Measurements from ENCODE around the gene NALF2.

Gene NALF2

DNA sequence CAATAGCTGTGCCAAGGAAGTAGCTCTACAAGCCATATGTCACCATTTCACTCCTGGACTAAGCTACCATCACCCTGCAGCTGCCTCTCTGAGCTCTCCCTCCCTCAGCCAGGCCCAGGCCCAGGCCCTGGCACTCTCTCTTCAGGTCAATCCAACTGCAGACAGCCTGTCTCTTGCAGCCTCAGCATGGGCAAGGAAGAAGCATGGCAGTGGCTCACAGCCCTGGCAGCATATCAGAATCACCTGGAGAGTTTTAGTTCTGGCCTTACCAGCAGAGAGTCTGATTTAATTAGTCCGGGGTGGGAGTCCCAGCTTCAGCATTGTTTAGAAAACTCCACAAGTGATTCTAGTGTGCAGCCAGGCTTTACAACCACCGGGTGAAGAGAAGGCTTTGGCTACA lies 31.5 kb downstream of the NALF2 start:
- H3K9me3 ChIP-seq, result no peaks in the 10 kb centered on the region
- H3K4me1 ChIP-seq, result no peaks in the 10 kb centered on the region
- H3K36me3 ChIP-seq, result no peaks in the 10 kb centered on the region
- no peak for DNase-seq
- no peaks in the 10 kb centered on the region for H3K27me3 ChIP-seq
- TF ChIP-seq, protein P1, sequence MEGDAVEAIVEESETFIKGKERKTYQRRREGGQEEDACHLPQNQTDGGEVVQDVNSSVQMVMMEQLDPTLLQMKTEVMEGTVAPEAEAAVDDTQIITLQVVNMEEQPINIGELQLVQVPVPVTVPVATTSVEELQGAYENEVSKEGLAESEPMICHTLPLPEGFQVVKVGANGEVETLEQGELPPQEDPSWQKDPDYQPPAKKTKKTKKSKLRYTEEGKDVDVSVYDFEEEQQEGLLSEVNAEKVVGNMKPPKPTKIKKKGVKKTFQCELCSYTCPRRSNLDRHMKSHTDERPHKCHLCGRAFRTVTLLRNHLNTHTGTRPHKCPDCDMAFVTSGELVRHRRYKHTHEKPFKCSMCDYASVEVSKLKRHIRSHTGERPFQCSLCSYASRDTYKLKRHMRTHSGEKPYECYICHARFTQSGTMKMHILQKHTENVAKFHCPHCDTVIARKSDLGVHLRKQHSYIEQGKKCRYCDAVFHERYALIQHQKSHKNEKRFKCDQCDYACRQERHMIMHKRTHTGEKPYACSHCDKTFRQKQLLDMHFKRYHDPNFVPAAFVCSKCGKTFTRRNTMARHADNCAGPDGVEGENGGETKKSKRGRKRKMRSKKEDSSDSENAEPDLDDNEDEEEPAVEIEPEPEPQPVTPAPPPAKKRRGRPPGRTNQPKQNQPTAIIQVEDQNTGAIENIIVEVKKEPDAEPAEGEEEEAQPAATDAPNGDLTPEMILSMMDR (IDR thresholded peaks at IDR 0.05; ENCODE audit: low read depth, low read length), result no peak
- no peak overlapping the region for H3K4me3 ChIP-seq (ENCODE audit: low read depth, low read length)

DNA sequence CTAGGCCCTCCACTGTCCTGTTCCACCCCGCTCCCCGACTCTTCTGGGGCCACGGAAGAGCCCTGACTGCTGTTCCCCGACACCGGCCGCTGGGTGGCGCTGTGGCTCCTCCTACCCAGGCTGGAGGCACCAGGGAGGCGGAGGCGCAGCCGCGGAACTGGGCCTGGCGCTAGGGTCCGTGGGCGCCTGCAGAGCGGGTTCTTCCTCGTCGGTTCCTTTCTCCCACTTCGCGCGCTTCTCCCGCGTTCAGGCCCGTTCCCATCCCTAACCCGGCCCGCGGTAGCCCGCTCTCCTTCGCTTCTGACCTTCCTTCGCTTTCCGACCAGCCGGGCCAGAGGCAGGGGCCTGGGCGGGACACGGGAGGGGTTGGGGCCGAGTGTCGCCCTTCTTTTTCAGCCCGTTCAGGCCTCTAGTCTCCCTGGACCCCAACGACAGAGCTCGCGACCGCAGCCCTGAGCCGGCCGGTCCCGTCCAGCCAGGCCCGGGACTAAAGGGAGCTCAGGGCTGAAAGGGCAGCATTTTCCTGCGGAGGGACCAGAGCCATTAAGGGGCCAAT lies 34.3 kb downstream of the NALF2 start:
- Histone ChIP-seq H3K27me3 (no peaks in the 10 kb centered on the region), H3K9me3 (no peaks in the 10 kb centered on the region), H3K4me1 (no peaks in the 10 kb centered on the region; the same call in 1 of the 2 replicates), H3K36me3 (no peaks in the 10 kb centered on the region), H3K4me3 (ENCODE audit: low read depth, low read length) (no peak overlapping the region)
- DNase-seq, result no peak
- TF ChIP-seq, protein P1 (IDR thresholded peaks at IDR 0.05; ENCODE audit: low read depth, low read length), result 0 out of 2 replicates have a peak, but pooled peaks have one; percentile 10

- TF ChIP-seq, protein P1 (IDR thresholded peaks at IDR 0.05; ENCODE audit: low read depth, low read length), result no peak
- Histone ChIP-seq H3K27me3 (no peaks in the 10 kb centered on the region), H3K36me3 (no peaks in the 10 kb centered on the region), H3K4me1 (no peaks in the 10 kb centered on the region; the same call in 1 of the 2 replicates), H3K4me3 (ENCODE audit: low read depth, low read length) (no peak overlapping the region), H3K9me3 (no peaks in the 10 kb centered on the region)
- no peak for DNase-seq
Observed at GRCh38 chrX:69539437-69539836, 35.3 kb downstream of the NALF2 start.

DNA sequence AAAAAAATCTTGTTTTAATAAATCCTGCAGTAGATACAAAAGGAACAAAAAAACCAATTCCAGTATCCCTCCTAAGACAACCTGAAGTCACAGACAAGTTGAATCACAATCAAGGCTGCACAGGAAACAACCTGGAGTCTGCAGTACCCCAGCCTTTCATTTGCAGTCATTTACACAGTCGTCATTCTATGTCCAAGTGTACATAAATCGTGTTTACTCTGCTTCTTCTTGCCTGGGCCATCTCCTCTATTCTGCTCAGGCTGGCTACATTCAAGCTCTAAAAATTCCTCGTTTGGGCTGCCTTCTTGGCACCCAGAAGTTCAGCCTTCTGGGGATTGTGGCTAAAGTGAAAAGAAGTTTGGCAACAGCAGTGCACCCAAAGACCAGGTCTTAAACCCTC lies 37.8 kb downstream of the NALF2 start:
- H3K36me3 ChIP-seq, result no peaks in the 10 kb centered on the region
- no peaks in the 10 kb centered on the region for H3K27me3 ChIP-seq
- TF ChIP-seq, protein P1 (IDR thresholded peaks at IDR 0.05; ENCODE audit: low read depth, low read length), result no peak
- DNase-seq, result no peak
- no peak overlapping the region for H3K4me3 ChIP-seq (ENCODE audit: low read depth, low read length)
- H3K9me3 ChIP-seq, result no peaks in the 10 kb centered on the region
- H3K4me1 ChIP-seq, result no peaks in the 10 kb centered on the region; the same call in 1 of the 2 replicates

DNA sequence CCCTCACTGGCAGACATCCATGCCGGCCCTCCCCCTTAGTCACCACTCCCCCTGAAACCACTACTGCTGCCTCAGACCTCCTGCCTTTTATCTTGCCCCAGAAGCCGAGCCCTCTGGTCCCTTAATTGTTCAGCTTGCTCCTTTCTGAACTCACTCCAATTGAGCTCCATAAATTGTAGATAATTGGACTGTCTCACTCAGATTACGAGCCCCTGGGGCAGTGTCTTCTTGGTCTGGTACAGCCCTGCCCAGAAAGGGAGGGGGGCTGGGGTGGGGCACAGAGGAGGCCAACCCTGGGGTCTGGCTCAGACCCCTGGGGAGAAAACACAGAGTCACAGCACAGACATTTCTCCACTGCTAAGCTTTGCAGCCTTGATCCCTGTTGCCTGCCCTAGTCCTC lies 39.4 kb downstream of the NALF2 start:
- Histone ChIP-seq H3K4me1 (no peaks in the 10 kb centered on the region; the same call in 1 of the 2 replicates), H3K27me3 (no peaks in the 10 kb centered on the region), H3K4me3 (ENCODE audit: low read depth, low read length) (no peak overlapping the region), H3K36me3 (no peaks in the 10 kb centered on the region), H3K9me3 (no peaks in the 10 kb centered on the region)
- DNase-seq, result peak; percentile 80
- TF ChIP-seq, protein P1 (IDR thresholded peaks at IDR 0.05; ENCODE audit: low read depth, low read length), result no peak

DNA sequence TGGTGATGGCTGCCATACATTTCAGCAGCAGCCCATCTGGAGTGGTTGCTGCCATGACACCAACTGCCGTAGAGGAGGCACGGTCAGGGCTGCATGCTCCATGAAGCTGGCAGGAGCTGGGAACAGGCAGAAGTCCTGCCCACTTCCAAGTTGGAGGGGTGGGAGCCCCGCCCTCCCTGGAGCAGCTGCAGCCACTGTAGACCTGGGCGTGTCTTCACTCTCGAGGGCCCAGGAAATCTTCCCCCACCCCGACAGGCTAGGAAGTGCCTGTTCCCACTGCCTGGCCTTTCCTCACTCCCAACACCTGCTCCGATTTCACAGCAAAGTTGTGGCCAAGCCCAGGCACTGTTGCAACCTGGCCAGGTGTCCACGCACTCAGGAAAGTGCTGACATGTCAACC lies 42.3 kb downstream of the NALF2 start:
- H3K4me3 ChIP-seq (ENCODE audit: low read depth, low read length), result no peak overlapping the region
- no peaks in the 10 kb centered on the region; the same call in 1 of the 2 replicates for H3K4me1 ChIP-seq
- no peak for DNase-seq
- no peaks in the 10 kb centered on the region for H3K9me3 ChIP-seq
- TF ChIP-seq, protein P1 (IDR thresholded peaks at IDR 0.05; ENCODE audit: low read depth, low read length), result no peak
- no peaks in the 10 kb centered on the region for H3K36me3 ChIP-seq
- H3K27me3 ChIP-seq, result no peaks in the 10 kb centered on the region
